Hair follicular keratinocyte (primary cell): ENCODE results near the gene USP36. TPM values are rescaled to one million over a fixed set of nuclear protein-coding genes. Genes with fewer than 3 reads are reported as not detected.

ENCODE experiments used
- total RNA-seq: library from RNA; depleted of rRNA; stranded (reverse); fragments of >200 nt; gene quantifications from 2 replicates; pipeline ENCODE4 v1.2.3, GENCODE V29; 2015

USP36 gene
- total RNA-seq, result 13.0 and 14.3 TPM in 2 replicates

DNA sequence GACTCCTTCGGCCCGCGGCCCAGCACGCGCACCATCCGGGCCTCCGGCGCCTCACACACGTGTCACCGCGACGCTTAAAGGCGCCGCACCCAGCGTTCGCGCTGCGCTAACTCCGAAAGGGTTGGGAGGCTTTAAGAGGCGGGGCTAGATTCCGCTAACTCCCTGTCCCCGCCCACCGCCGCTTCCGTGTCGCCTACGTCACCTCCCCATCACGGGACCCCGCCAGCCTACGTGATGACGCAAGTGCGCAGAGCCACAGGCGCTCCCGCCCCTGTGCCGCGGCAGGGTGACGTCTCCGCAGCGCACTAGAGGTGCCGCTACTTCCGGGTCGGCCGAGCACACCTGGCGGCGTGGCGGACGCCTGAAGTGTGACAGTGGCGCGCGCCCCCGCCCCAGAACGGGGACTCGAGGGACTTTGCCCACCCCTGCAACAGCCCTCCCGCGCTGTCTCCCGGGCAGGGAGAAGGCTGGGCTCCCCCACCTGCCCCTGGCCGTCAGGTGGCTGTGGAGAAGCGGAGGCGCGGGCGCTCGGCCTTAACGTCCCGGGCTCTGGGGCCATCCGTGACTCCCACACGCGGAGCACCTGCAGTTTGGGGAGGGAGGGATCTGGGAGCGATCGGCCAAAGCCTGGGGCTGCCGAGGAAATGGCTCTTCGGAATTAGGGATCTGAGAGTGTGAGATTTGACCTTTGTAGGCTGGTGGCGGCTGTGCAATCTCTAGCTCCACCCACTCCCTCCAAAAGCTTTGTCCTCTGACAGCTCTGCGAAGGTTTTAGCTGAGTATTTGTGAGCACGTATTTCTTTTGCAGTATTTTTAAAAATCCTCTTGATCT, at the start of gene USP36:
TSS of gene USP36 (minus strand) at position 35 of the 832 bp plus-strand sequence. CDS start 4,451 bp downstream, outside the sequence.

DNA sequence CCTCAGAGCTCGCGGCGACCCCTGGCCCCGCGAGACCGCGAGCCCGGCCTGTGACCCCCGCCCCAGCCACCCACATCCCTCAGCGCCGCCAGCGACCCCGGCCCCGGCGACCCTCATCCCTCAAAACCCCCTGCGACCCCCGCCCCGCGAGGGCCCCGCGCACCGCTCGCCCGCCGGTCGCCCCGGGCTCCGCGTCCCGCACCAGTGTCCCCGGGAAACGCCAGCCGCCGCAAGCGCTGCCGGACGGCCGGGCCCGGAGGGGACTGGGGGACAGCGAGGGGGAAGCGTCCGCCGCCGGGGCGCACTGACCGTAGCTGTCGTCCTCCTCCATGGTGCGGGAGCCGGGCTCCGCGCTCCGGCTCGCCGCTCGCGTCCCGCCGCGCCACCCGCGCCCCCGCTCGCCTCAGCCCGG, 58.7 kb downstream of the USP36 start, which contains the start of gene CYTH1:
TSS of gene CYTH1 (minus strand) at position 381 of the 412 bp plus-strand sequence. CDS start at position 331, 50 bp downstream.

Other genes starting within 250 kb of the USP36 start
- gene CYTH1, start 58.5 kb downstream of the USP36 start, total RNA-seq, result 22.1 and 23.5 TPM in 2 replicates
- not detected in 2 replicates for gene CEP295NL, start 62.4 kb upstream of the USP36 start, total RNA-seq
- gene TIMP2, start 84.6 kb upstream of the USP36 start, total RNA-seq, result 0.47 and 3.3 TPM in 2 replicates
- 85.3 and 122 TPM in 2 replicates for gene LGALS3BP, start 139.1 kb upstream of the USP36 start, total RNA-seq
- gene CANT1, start 168.9 kb upstream of the USP36 start, total RNA-seq, result 55.4 and 66.1 TPM in 2 replicates
- gene C1QTNF1, start 183.4 kb upstream of the USP36 start, total RNA-seq, result 38.3 and 73.3 TPM in 2 replicates
- gene ENGASE, start 234.0 kb upstream of the USP36 start, total RNA-seq, result 4.6 and 10.7 TPM in 2 replicates